HG03066 (cell line): ENCODE data around the gene SHB.

Experiments used
- ATAC-seq: cut with Tn5 transposase; IDR thresholded peaks from one replicate; pipeline ENCODE4 v1.9.1; 2021; ENCODE audit warnings: low read depth; ENCODE audit not compliant: unreplicated experiment

Gene SHB

DNA sequence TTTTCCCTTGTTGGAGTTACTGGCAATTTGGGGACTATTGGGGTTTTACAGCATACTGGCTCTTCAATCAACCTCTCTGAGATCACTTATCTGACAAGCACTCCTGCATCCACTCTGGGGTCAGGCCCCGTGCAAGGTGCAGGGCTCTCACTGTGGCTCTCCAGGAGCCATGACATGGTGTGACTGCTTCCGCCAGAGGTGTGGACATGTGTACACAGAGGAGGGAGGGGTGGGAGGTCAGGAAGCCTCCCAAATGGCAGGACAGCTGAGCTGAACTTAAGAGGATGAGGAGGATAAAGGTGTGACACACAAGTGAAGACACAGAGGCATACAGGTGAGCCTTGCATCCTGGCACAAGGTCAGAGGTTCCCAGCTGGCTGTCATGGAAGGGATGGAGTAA is 24.3 kb downstream of the SHB start:
- no peak for ATAC-seq

DNA sequence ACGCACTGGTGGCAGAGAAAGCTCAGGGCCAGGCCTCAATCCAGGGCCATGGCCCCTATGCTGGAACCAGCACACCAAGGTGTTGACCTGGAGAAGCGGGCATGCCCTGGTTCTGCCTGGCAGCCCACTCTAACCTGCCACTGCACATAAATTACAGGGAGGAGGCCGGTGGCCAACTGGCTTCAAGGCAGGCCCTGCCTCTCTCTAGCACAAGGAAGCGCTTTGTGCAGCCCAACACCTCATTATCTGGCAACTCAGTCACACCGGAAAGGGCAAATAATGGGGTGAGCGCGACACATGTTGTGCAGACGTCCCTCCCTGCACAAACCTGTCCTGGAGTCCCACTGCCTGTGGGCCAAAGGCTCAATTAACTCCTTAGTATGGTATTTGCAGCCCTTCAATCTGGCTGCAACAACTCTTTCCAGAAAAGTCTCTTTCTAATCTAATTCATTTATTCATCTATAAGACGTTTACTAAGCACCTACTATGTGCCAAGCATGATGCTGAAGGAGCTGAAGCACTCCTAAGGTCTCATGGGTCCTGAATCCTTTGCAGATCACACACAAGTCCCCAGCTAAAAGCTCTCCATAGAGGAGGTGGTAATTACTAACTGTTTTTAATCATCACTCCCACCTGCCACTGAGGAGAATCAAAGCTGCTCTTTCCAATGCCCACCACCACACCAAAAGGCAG is 24.9 kb downstream of the SHB start:
- ATAC-seq: no peak

GRCh38 chr9:38042626-38043357 is 26.2 kb downstream of the SHB start:
- ATAC-seq: no peak

- no peak for ATAC-seq
Measured at GRCh38 chr9:38041564-38042243, 27.3 kb downstream of the SHB start.

GRCh38 chr9:38039907-38040682 is 28.9 kb downstream of the SHB start:
- ATAC-seq: no peak

DNA sequence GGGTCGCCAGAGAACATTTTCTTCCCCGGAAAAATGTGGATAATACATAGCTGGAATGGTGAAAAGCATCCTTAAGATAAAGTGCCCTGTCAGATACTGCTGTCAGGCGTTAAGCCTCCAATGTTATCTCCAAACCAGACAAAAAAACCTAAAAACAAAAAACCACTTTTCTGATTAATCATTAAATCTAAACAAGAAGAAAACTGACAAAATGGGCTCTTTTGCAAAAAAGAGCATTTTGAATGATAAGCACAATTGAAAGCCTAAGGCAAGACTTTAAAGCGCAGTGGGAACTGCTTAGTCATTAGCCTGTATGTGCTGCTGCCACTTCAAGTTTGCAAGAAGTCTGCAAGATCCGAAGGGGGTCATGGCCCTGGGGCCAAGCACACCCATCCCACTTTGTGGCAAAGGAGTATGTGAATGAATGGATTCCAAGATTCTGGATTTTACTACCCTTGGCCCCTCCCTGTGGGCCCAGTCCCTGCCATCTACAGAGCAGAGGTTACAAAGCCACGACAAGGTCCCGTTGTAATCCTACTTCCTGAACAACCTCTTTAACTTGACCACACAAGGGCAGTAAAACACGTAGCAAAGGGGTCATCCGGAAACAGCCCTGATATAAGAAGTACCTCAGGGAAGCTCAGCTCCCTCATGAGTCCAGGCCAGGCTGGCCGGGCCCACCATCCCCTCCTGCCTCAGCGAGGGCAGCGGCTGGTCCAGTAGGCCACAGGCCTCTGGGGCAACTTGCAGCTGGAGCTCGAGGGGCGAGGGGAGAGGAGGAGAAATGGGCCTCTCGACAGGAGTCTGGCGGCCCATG is 29.7 kb downstream of the SHB start:
- ATAC-seq: no peak

- ATAC-seq: no peak
Measured at GRCh38 chr9:38038307-38039089, 30.5 kb downstream of the SHB start.

DNA sequence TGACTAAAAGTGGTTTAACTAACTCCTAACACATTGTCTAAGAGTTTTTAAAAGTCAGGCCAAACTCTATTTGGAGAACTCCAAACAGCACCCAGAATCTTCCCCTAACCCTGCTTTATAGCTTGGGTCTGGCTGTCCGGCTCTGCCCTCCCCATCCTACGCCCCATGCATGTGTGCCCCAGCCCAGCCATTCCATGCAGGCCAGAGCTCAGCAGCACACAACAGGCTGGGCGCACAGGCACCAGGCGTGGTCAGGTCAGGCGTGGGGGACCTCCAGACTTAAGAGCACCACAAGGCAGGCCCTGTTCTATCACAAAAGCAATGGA is 31.1 kb downstream of the SHB start:
- ATAC-seq: no peak

DNA sequence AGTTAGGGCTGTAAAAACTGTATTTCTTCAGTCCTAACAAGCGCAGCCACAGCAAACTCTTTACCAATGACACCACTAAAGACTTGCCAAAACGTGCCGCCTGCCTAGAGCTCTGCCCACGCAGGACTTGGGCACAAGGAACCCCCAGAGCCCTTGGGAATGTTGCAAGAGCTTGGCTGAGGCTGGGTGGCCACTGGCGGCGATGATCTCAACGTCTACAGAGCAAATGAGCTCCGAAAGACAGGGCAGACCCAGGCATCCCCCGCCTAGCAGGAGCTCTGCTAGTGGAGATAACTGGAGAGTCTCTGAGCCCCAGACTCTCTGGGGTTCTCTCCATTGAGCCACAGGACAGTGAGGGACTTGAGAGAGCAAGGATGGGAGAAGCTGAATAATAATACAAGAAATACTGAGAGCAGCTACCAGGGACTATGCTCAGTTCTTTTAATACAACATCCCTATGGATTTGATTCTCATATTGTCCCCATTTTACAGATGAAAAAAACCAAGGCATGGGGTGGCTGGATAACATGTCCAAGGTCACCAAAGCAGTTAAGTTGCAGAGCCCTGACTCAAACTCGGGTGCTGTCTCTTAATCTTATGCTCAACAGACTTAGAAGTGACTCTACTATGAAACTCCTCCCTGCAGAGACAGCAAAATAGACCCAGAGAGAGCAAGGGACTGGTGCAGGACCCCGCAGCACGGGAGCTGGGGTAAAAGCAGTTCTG is 32.5 kb downstream of the SHB start:
- ATAC-seq: no peak

GRCh38 chr9:38035873-38036272 is 33.2 kb downstream of the SHB start:
- ATAC-seq: no peak

- no peak for ATAC-seq
Measured at GRCh38 chr9:38033941-38034340, 35.1 kb downstream of the SHB start.

DNA sequence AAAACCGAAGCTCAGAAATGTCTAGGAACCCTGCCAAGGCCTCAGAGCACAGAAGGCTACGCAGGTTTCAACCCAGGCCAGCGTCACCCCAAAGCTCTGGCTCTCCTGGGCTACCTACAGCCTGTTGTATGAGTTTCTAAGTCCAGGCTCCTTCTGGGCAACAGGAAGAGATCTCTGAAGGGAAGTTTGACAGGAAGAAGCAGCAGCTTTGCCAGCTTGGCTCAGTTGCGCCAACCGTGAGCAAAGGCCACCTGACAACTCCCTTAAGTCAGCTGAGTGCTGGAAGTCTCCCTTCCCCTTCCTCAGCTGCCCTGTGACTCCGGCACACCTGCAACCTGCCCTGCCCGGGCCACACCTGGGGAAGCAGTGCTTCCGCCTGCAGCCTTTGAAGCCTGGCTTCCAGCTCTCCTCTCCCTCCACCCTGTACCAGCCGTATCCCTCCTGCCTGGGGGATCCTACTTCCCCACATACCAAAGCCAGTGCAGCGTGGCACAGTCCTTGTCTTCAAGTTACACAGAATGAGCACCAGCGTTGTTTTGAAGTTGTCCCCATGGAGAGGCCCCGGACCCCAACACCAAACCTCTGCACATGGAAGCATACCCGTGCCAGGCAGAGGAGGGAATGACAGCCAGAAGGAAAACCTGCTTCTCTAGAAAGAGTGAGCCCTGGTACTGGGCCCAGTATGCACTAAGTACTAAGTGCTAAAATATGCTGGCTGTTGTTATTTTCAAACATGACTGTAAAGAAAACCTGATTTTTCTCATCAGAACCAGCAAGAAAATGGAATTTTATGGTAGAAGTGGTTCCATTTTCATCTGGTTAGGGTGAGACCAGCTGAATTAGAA is 36.5 kb downstream of the SHB start:
- no peak for ATAC-seq

- ATAC-seq: no peak
Measured at GRCh38 chr9:38031594-38031993, 37.4 kb downstream of the SHB start.

DNA sequence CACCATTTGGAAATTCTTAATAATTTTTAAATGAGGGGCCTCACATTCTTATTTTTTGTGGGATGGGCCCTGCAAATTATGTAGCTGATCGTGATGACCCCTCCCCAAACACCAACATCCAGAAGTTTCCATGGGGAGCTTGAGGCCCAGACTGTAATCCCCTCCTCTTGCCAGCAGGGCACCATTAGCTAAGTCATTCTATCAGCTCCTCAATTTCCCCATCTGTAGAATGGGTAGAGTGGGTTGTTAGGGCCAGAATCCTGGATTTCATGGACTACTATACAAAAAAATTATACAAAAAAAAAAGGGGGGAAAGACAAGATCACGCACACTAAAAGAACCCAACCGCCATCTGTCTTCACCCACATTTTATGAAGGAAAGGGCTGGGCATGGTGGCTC is 38.4 kb downstream of the SHB start:
- ATAC-seq: no peak

- ATAC-seq: no peak
Measured at GRCh38 chr9:38029915-38030638, 39.0 kb downstream of the SHB start.

- ATAC-seq: no peak
Measured at GRCh38 chr9:38027714-38028113, 41.3 kb downstream of the SHB start.

DNA sequence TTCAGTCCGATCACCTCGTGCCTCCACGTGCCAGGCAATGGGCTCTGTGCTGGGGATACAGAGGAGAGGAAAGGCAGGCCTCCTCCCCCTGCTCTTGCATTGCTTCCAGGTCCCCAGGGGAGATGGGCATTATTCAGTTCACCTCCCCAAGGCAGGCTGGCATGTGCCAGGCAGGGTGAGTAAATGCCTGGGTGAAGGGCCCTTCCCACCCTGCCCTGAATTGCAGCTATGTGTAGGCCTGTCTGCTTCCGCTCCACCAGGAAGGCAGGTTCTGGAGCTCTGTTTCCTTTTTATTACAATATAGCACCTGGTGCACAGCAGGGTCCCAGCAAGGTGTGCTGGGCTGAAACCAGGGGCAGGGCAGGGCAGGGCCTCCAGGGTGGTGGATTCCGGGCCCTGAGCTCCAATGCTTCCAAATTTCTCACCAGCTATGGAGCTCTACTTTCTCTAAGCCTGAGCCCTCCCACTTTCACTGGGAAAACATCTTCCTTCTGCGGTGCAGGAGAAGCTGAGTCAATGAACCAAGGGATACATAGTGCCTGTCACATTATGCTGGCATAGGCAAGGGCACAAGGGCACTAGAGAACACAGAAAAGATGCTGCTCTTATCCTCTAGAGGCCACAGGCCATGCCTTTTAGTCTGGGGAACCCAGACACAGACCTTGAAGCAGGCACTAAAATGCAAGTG is 42.0 kb downstream of the SHB start:
- ATAC-seq: no peak
